GM21528 (cell line): ENCODE measurements around the gene IRF4.

Experiments used
- ATAC-seq: cut with Tn5 transposase; IDR thresholded peaks from one replicate; pipeline ENCODE4 v1.9.1; 2021; ENCODE audit warnings: mild to moderate bottlenecking, moderate library complexity; ENCODE audit not compliant: unreplicated experiment, low FRiP score

Gene IRF4

GRCh38 chr6:453152-453551 lies 61.6 kb downstream of the IRF4 start:
- ATAC-seq = no peak

GRCh38 chr6:454148-454991 lies 62.8 kb downstream of the IRF4 start:
- no peak for ATAC-seq

- no peak for ATAC-seq
These were observed 63.5 kb downstream of the IRF4 start for GRCh38 chr6:455006-455585.

GRCh38 chr6:455835-456234 lies 64.3 kb downstream of the IRF4 start:
- no peak for ATAC-seq

- no peak for ATAC-seq
These were observed 64.9 kb downstream of the IRF4 start for GRCh38 chr6:456358-456867.

GRCh38 chr6:456887-457286 lies 65.3 kb downstream of the IRF4 start:
- no peak for ATAC-seq
